HepG2 (cell line): ENCODE results near the gene HAPLN2. TPM values are rescaled to one million over a fixed set of nuclear protein-coding genes. Genes with fewer than 3 reads are reported as not detected.
A peak's percentile ranks its signal among the peaks of the same experiment; 100 is the strongest.

Experiments used
- CEBPZ ChIP-seq: IDR thresholded peaks from 2 replicates; pipeline ENCODE4 v1.6.1; 2012; ENCODE audit warnings: low read length, improper control_type of control experiment
- HCFC1 ChIP-seq: fragments of 150-350 bp; IDR thresholded peaks from 2 replicates; pipeline ENCODE4 v1.6.1; 2014; ENCODE audit warnings: low read depth, low read length
- HMGA1 ChIP-seq: sonication (generic); formaldehyde crosslinking; conservative IDR thresholded peaks from 2 replicates; pipeline ENCODE4 v1.4.0; 2020; ENCODE audit warnings: missing genetic modification reagents
- HMGXB4 ChIP-seq, 2 experiments: sonication (generic) in 1 of 2; formaldehyde crosslinking in 1 of 2; IDR thresholded peaks; 2 replicates each; pipeline versions ENCODE4 v1.4.0 to v1.6.1; 2018 to 2020; ENCODE audit warnings: missing genetic modification reagents in 2 of 2, borderline replicate concordance in 1 of 2, low read depth in 1 of 2, mild to moderate bottlenecking in 1 of 2, missing biosample characterization in 1 of 2
- JUNB ChIP-seq: sonication (generic); formaldehyde crosslinking; IDR thresholded peaks from 2 replicates; pipeline ENCODE4 v1.8.0; 2022; ENCODE audit warnings: missing genetic modification reagents, mild to moderate bottlenecking, borderline replicate concordance
- KDM4B ChIP-seq: sonication (generic); formaldehyde crosslinking; IDR thresholded peaks from 2 replicates; pipeline ENCODE4 v1.4.0; 2020; ENCODE audit warnings: missing genetic modification reagents
- MEIS2 ChIP-seq: sonication (generic); formaldehyde crosslinking; IDR thresholded peaks from 2 replicates; pipeline ENCODE4 v1.9.0; 2021; ENCODE audit warnings: mild to moderate bottlenecking, missing genetic modification reagents
- MIER2 ChIP-seq: IDR thresholded peaks from 2 replicates; pipeline ENCODE4 v1.6.1; 2016; ENCODE audit warnings: missing biosample characterization, missing genetic modification reagents
- PCBP1 ChIP-seq: fragments of 200-400 bp; formaldehyde crosslinking; IDR thresholded peaks from 2 replicates; pipeline ENCODE4 v1.6.1; 2017; ENCODE audit warnings: mild to moderate bottlenecking, low read depth, low read length, borderline replicate concordance
- POGK ChIP-seq: sonication (generic); formaldehyde crosslinking; conservative IDR thresholded peaks from 2 replicates; pipeline ENCODE4 v1.8.0; 2022; ENCODE audit warnings: mild to moderate bottlenecking, moderate library complexity, missing genetic modification reagents
- RBM22 ChIP-seq: fragments of 200-400 bp; formaldehyde crosslinking; optimal IDR thresholded peaks from 2 replicates; pipeline ENCODE3; 2017; ENCODE audit warnings: mild to moderate bottlenecking, low read length, moderate library complexity
- SMAD9 ChIP-seq: sonication (generic); formaldehyde crosslinking; IDR thresholded peaks from 2 replicates; pipeline ENCODE4 v1.5.1; 2020; ENCODE audit warnings: mild to moderate bottlenecking, missing genetic modification reagents
- SUZ12 ChIP-seq: fragments of 150-350 bp; IDR thresholded peaks from 2 replicates; pipeline ENCODE4 v1.6.1; 2014; ENCODE audit warnings: low read depth, low read length
- TBL1XR1 ChIP-seq: fragments of 150-350 bp; IDR thresholded peaks from 2 replicates; pipeline ENCODE4 v1.6.1; 2014; ENCODE audit warnings: borderline replicate concordance, low read length; ENCODE audit not compliant: partially characterized antibody
- TBP ChIP-seq: sonication (generic); formaldehyde crosslinking; IDR thresholded peaks from 2 replicates; pipeline ENCODE4 v1.5.0; 2020; ENCODE audit warnings: missing genetic modification reagents
- ZBTB44 ChIP-seq: sonication (generic); formaldehyde crosslinking; IDR thresholded peaks from 2 replicates; pipeline ENCODE4 v1.4.0; 2020; ENCODE audit warnings: missing genetic modification reagents
- ZFP37 ChIP-seq: sonication (generic); formaldehyde crosslinking; IDR thresholded peaks from 2 replicates; pipeline ENCODE4 v1.4.0; 2020; ENCODE audit warnings: missing genetic modification reagents, borderline replicate concordance
- ZMYM2 ChIP-seq: sonication (generic); formaldehyde crosslinking; IDR thresholded peaks from 2 replicates; pipeline ENCODE4 v1.8.0; 2022; ENCODE audit warnings: mild to moderate bottlenecking, missing genetic modification reagents
- ZNF644 ChIP-seq: IDR thresholded peaks from 2 replicates; pipeline ENCODE4 v1.6.1; 2016; ENCODE audit warnings: low read depth
- ZNF720 ChIP-seq: sonication (generic); formaldehyde crosslinking; IDR thresholded peaks from 2 replicates; pipeline ENCODE4 v1.4.0; 2020; ENCODE audit warnings: missing genetic modification reagents
- ZSCAN12 ChIP-seq: sonication (generic); formaldehyde crosslinking; IDR thresholded peaks from 2 replicates; pipeline ENCODE4 v1.9.0; 2021; ENCODE audit warnings: mild to moderate bottlenecking, missing genetic modification reagents
- polyA plus RNA-seq, 8 experiments: library from polyadenylated mRNA; depleted of rRNA in 3 of 8; stranded (reverse) in 7 of 8; unstranded in 1 of 8; fragments of >200 nt; fragmentation: Illumina TruSeq in 4 of 8; extraction: Trizol in 4 of 8; gene quantifications; 2 replicates each; pipeline versions ENCODE4 v1.2.1 to v1.2.3, GENCODE V29; 2011 to 2016; ENCODE audit warnings: low read depth in 4 of 8, missing spikeins in 1 of 8, mixed read lengths in 1 of 8; ENCODE audit not compliant: insufficient read depth in 1 of 8
- total RNA-seq, 5 experiments: library from RNA; depleted of rRNA; stranded (reverse); fragments of >200 nt; fragmentation: Illumina TruSeq; extraction: Trizol; gene quantifications; 2 replicates each; pipeline ENCODE4 v1.2.3, GENCODE V29; 2016; ENCODE audit warnings: low read depth in 1 of 5

HAPLN2 gene
- total and polyA plus RNA-seq, 2 of the 13 experiments (the other 11 are each of a cell fraction or from before 2014, with no cell fraction given), result not detected

GRCh38 chr1:156656806-156657740 lies 37.9 kb downstream of the HAPLN2 start (continued):
- TF ChIP-seq CEBPZ, result no peak
- TF ChIP-seq SUZ12, result no peak
- TF ChIP-seq RBM22, result peak; percentile 79
- TF ChIP-seq KDM4B, result no peak
- no peak for TF ChIP-seq HCFC1
- TF ChIP-seq PCBP1, result no peak
- no peak for TF ChIP-seq ZFP37
- TF ChIP-seq ZMYM2 (CRISPR knock-in tag), result no peak
- TF ChIP-seq TBP (CRISPR knock-in tag), result no peak
- TF ChIP-seq SMAD9 (CRISPR knock-in tag), result no peak
- TF ChIP-seq ZNF720 (CRISPR knock-in tag), result no peak
- TF ChIP-seq JUNB (CRISPR knock-in tag), result no peak
- no peak for TF ChIP-seq ZBTB44
- no peak for TF ChIP-seq ZSCAN12 (CRISPR knock-in tag)
- TF ChIP-seq MEIS2 (CRISPR knock-in tag), result no peak
- TF ChIP-seq HMGA1 (CRISPR knock-in tag), result no peak
- TF ChIP-seq TBL1XR1, result no peak
- TF ChIP-seq MIER2, result no peak
- TF ChIP-seq HMGXB4 (CRISPR knock-in tag; IDR thresholded peaks at IDR 0.05; ENCODE audit: borderline replicate concordance in 1 of 2, low read depth in 1 of 2), result peak; percentile 23 to 47; a peak in 1 of 4 replicates
- TF ChIP-seq ZNF644, result no peak
- peak; percentile 51; the same call in 1 of the 2 replicates for TF ChIP-seq POGK (CRISPR knock-in tag)
